Left hindlimb (tissue), 1 donor: ENCODE measurements around the gene FGGY.

Source experiments
- DNase-seq: peaks from one replicate; pipeline ENCODE4 v3.0.0-alpha.2; 2018

Gene FGGY

DNA sequence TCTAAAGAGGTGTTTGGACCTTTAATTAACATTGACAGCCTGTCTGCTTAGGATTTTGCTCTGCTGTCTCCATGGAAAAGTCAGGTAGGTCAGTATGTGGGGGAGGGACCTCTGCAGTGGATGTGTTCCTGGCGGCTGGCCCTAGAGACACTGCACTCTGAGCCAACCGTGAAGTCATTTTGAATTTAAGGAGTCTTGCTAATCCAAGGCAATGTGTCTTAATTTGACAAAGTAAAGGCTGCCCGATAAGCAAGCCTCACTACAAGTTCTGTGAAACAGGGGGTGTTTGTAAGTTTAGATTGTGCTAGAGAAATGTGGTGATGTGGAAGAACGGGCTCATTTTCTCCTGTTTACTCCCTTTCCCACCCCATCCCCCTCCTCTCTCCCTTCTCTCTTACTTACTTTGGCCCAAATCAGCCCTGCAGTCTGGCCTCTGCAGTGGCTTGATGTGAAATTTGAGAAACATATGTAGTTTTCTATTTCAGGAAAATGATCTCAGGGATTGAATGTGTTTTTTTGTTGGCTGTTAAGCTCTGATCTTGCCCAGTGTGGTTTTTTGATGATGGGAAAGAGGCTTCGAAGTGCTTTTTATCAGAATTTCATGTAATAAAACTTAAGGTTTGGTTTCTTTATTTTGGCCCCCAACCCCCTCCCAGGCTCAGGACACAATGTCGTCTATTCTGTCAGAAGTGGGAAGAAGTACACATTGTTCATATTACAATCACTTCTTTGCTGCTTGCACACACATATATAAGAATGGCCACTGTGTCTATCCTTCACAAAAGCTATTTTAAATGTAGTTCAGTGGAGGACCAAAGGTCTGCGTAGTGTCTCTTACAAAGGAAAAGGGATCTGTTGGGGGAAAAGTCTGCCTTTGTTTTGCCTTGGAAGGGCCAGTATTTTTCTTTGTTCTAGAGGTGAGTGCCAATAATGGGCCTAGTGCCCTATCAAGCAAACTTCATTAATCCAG lies 96.6 kb downstream of the FGGY start:
- peak; percentile 90 for DNase-seq

DNA sequence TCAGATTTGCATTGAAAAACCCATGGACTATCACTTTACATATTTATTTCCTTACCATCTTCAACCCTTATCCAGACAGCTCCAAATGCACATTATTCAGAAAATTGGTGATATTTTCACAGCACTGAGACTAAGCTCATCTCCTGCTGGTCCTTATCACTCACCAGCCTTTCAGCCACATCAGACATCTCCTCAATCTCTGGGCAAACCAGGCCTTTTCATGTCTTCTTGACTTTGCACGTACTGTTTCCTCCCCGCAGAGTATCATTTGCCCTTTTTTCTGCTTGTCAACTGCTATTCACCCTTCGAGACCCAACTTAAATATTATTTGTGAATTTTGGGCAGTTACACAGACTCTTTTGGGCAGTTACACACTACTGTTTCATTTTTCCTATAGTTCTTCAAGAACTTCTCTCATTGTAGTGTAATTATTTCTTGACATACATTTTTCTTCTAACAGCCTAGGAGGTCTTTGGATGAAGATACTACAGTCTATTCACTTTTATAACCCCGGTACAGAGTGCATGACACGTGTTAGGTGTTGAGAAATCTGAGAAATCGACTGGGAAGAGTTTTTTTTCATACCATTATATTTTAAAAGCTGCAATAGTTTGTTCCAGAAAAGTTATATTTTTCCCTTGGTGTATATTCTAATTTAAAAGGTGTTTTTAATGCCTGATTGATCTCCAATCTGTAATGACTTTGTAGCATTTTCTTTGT lies 98.0 kb downstream of the FGGY start:
- no peak for DNase-seq

DNA sequence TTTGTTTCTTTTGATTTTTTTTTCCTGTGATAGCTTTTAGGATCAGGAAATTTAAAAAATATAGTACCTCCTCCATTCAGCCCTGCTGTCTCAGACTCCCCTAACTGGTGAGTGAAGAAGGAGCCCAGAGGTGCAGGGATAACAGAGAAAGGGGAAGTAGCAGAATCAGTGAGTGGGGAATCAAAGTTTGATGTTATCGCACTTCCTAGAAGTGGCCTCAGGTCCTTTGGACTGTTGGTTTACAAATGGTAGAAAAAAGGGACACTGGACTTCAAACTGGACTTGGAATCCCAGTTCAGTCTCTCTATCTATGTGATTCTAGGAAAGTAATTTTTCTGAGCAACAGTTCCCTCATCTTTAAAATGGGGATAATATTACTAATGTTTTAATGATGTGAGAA lies 99.5 kb downstream of the FGGY start:
- DNase-seq, result no peak

DNA sequence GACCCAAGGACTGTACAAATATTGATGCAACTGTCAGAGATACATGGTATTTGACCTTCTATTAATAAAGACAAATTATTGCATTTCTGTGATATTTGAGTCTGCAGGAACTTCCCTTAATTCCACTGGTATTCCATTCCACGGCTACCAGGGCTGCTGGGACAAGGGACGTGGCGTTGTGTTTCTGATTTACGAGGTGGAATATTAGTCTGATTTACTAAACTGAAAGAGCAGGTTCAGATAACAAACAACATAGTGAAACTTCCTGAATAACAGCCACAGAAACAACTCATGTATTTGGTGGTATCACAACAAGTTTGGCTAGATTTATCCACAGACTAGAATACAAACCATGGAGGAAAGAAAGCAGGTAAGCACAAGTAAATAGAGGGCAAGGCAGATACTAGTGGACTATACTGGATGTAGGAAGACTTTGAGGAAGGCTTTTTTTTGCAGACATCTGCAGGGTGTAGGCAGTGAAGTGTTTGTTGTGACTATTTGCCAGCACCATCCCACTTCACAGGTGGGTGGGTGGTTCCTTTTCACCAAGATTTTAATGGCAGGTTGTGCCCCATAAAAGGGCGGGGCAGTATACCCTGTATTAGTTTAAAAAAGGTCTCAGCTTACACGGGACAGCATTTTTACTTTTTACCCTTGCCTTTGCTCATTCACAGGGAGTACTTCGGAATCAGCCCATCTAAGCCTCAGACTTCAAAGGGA lies 100.4 kb downstream of the FGGY start:
- no peak for DNase-seq

DNA sequence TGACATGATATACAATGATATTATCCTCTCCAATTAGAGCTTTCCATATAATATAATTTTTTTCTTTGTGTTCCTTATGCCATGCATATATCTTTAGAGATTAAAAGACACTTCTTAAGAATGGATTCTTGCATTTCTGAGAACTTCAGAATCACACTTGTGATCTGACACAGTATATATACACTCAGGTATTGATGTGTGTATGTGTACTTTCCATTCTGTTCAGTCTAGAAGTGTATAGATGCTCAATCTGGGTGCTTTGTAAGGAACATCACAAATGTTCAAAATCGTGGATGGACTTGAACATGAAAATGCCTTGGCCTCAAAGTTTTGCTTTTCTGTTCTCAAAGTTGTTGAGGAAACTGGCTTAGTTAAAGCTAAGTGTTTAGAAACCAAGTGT lies 102.7 kb downstream of the FGGY start:
- no peak for DNase-seq

DNA sequence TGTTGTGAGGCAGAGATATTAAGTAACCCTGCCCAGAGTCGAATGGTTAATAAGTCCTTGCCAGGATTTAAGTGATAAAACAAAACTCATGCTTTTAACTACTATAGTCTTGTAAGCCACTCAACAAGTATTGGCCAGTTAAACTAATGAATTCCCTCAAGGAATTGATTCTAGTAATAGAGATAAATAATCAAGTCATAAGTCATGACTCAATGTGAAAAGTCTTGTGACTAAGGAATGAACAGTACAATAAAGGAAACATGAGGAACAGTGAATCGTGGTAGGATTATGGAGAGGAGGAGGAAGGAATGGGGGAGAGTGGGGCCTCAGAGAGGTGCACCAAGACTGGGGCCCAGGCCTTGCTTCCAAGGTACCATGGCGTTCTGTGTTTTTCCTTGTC lies 104.7 kb downstream of the FGGY start:
- DNase-seq, result no peak

DNA sequence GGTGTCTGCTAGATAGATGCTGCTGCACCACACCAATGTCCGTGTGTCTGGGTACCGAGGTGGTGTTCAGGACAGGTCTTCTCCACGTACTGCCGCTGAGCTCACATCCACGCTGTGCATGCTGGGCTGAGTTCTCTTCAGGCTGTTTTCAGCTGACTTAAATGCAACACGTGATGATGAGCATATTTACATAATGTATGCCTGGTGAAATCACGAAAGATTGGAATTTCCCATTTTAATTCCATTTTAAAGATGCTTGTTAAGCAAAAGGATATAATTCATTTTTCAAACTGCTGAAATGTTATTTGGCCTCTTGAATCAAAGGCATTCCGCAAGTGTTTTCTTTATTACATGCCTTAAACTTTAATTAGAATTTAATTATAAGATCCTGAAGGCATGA lies 107.9 kb downstream of the FGGY start:
- no peak for DNase-seq

DNA sequence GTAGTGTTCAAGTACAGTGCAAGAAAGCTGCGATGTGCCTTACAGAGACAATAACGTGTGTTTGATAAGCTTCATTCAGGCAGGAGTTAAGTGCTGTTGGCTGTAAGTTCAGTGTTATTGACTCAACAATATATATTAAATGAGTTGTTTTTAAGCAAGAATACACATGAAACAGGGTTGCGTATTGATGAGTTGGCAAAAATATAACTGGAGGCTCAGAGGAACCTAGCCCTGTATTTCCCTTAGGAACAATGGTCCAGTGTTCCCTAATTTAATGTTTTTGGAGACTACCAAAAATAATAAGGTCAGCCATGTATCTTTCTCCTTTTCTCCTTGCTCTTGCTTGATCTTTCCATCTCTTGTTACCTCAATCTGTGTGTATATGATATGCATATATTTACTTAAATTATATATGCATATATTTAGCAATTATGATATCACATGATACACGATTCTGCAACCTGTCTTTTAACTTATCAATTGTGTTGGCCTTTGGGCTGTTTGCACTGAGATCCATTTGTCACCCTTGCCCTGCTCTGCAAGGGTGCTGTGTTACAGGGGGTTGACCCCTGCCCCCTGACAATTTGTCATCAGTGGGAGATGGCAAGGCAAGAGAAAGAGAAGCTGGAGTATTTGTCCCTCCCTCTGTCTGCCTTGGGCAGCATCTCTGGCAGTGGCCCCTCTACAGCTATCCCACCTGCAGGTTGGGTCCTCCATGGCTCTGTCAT lies 109.7 kb downstream of the FGGY start:
- no peak for DNase-seq

DNA sequence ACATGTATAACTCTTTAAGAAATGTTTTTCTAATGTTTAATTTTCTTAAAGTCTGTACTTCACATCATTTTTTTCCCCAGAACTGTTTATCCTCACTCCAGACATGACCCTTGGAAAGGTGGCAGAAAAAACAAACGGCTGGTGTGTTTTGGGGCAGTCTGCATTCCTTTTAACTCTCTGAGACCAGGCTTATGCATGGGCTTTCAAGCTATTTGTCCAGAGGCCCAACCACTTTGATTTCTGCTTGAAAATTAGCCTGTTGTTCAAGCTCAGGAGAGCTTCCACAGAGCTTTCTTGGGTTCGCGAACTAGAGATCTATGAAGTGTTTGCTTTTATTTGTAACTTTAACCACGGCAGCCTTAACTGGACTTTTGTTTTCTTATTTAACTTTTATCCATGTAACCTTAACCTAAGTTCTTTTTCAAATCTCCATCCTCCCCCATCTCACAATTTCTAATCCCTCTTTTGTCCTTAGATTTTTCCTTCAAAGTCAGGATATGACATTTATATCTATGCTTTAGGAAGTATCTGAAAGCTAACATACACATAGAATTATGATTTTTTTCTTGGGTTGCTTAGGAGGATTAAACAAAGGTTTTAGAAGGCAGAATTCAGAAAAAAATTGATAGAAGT lies 111.8 kb downstream of the FGGY start:
- no peak for DNase-seq

DNA sequence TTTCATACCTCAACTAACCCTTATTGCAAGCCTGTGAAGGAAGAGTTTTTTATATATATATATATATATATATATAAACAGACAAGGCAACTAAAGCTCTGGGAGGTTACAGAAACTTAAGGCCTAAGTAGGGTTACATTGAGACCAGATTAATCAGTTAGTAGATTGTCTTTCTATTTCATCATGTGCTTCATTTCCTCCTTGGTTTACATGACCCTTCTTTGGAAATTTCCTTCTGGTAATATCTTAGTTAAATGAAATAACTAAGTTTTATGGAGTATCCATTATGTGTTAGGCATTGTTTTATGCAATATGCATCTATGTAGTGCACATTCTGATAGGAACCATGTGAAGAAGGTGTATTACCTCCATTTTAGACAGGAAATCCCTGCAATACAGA lies 112.7 kb downstream of the FGGY start:
- DNase-seq, result no peak

DNA sequence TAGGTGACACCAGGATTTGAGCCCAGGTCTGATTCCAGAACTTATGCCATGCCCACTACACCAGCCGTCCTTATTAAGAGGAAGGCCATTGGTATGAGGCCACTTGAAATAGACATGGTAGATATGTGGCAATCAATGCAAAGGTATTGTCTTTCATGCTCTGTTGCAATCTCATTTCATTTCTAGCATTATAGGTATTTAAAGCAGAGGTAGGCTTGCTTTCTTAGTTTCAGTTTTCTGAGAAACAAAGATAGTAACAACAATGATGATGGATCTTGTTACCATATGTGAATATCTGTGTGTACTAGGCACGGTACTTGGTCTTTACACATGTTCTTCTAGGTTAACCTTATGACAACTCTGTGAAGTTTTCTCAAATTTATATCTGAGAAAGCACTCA lies 113.1 kb downstream of the FGGY start:
- DNase-seq, result no peak

DNA sequence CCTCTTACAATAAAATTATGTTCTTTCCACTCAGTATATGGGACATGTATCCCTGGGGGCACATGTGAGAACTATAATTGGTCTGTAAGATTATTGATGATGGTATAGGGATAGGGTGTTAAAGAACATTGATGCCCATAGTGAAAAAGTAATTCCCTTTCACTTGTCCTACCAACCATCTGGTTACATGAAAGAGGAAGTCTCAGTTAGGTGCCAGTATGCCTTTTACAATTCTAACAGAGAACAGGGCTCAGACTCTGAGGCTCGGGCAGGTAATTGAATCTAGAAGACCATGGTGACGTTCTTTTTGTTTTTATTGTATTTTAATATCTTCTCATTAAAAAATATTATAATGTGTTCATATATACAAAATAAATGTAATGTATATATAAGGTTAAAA lies 113.6 kb downstream of the FGGY start:
- no peak for DNase-seq

DNA sequence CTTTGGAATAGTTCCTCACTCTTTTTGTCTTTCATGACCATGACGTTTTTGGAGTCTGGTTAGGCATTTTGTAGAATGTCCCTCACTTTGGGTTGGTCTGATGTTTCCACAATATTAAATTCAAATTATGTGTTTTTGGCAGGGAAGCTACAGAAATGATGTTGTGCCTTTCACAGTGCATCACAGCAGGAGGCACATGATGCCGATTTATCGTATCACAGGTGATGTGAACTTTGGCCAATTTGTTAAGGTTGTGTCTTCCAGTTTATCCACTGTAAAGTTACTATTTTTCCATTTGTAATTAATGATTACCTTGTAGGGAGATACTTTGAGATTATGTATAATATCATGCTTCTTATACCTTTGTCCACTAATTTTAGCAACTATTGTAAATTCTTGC lies 114.3 kb downstream of the FGGY start:
- DNase-seq, result no peak

DNA sequence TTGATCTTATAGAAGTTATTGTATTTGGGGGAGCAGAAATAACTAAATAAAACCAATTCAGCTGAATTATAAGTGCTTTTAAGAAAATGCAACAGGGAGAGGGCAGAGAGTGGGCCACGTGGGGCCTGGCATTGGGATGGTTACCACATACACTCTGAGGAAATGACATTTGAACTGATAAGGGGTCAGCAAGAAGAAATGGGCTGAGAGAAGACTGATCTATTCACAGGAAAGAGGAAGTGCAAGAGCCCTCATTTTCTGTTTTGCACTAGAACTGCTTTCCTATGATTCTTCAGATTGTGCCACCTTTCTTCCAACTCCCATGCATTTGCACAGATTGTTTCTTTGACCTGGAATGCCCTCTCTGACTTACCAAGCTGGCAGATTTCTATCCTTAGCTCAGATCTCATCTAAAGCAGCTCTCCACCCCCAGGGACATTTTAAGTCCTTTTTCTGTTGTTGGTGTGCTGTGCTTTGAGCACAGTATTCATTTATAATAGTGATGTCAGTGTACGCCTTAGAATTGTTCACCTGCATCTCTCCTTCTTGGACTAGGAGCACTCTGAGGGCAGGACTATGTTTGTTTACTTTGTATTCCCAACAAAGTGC lies 115.9 kb downstream of the FGGY start:
- no peak for DNase-seq

DNA sequence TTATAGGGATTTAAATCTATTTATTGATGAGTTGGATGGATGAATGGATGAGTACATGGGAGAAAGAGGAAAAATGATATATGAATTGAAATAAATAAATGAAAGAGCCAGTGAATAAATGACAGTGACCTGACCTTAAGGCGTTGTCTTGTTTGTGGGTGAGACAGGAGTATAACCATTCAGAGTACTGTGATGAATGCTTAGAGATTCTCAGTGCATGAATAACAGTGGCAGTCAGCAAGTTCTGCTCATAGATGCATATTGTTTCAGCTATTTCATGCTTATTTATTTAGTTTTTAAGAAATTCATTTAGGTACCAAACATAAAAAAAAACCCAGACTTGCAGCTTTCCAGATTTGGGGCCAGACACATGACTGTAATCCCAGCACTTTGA lies 116.4 kb downstream of the FGGY start:
- DNase-seq, result no peak

DNA sequence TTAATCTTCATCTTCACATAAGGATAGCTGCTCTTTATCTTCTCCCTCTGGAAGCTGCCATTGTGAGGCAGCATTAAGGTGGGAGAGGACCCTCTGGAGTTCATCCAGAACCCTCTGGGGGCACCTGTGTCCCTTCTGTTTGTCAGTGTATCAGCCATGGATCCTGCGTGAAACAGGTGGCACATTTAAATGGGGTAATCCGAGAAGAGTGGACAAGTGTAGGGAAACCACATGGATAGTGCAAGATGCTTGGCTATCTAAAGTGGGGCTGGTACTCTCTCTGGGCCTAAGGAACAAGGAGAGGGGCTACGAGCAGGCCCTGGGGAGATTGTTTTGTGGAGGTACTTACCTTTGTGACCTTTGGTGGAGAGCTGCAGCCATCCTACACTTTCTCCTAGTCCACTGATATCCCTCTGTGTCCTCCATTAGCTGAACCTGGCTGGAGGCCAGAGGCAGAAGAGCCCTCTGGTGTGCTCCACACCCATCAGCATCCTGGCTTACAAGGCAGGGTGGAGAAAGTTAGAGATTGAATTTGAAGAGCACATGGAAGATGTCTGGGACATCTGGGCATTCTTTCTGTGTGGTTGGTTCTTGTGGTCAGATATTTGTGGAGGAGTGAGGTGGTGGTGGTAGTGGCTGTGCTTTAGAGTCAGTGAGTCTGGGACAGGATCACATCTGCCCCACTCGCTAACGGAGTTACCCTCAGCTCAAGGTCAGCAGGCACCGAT lies 117.7 kb downstream of the FGGY start:
- DNase-seq, result no peak

DNA sequence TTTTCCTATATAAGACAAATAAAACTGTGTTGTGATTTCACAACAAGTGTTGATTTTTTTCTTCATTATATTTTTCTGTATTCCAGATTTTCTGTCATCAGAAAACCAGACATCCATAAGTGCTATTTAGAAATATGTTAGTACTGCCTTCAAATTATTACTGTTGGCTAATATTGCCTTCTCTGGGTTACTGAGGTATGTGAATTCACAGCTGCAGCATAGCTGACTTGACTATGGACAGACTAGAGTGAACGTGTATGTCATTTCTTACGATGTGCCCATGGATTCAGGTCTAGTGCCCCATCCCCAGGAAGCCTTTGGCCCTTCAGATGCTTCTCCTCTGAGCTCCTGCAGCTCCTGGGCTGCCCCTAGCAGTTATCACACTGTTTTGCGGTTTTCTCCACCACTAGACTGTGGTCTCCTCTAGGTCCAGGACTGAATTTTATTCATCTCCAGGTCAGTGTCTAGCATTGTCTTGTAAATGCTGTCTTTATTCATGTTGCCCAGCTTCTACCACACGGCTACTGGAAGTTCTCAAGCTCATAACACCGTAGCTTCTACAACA lies 118.5 kb downstream of the FGGY start:
- no peak for DNase-seq

DNA sequence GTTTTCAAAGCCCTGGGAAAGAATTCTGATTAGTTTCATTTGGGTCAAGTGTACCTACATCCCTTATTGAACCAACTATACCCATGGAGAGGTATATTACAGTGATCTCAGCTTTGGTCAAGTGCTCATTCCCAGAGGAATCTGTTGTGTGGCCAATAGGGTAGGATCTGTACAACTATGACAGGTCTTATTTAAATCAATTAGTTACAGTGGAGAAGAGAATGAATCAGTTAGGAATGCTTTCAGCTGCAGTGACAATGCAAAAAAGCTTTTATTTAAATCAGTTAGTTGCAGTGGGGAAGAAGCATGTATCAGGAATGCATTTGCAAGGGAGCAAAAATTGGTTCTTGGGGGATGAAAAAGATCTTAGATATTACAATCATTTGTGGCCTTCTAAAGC lies 119.0 kb downstream of the FGGY start:
- DNase-seq, result no peak

DNA sequence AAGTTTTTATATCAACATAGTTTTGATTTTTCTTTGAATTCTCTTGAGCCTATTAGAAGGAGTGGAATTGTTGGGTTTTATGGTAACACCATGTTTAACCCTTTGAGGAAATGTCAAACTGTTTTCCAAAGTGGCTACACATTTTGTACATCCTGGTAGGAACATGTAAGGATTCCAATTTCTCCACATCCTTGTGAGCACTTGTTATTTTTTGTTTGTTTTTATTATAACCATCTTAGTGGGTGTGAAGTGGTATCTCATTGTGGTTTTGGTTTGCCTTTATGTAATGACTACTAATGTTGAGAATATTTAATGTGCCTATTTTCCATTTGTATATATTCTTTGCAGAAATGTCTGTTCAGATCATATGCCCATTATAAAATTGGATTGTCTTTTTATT lies 120.5 kb downstream of the FGGY start:
- no peak for DNase-seq

DNA sequence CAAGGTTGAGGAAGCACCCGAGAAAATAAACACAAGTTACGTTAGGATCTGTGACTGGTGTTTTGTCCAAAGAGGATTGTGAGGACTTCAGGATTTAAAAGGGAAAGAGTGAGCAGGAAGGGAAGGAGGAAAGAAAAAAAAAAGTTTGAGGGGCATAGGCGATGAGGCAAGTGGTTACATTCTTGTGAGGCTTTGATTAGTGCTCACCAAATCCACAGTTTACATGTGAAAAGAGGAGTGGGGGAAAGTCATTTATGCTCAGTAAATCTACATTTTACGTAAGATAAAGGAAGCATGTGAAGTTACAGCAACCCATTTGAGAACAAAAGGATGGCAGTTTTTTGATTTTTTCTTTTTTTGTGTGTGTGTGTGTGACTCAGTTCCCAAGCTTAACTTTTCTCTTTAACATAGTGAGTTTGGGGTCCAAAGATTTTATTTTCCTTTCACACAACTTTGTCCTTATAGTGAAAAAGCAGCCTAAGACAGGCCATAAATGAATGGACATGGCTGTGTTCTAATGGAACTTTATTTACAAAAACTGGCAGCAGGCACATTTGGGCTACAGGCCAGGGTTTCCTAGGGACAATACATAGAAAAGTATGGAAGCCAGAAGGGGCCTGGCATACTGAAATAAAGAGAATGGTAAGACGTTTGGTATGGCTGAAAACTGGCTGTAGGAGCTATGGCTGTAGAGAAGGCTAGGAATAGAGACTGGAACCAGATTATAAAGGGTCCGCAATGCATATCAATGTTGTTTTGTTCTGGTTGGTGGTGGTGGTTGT lies 121.7 kb downstream of the FGGY start:
- DNase-seq, result no peak
